HG03439 (cell line): ENCODE measurements around the gene TACSTD2.
A peak's percentile ranks its signal among the peaks of the same experiment; 100 is the strongest.
"Not testable (repeated sequence)": the region's sequence is repeated elsewhere in the genome, so short reads cannot be mapped to it uniquely, and the experiment has no call there.

Experiments used
- ATAC-seq: cut with Tn5 transposase; IDR thresholded peaks from one replicate; pipeline ENCODE4 v1.9.1; 2021; ENCODE audit warnings: mild to moderate bottlenecking, moderate library complexity; ENCODE audit not compliant: unreplicated experiment

Gene TACSTD2

DNA sequence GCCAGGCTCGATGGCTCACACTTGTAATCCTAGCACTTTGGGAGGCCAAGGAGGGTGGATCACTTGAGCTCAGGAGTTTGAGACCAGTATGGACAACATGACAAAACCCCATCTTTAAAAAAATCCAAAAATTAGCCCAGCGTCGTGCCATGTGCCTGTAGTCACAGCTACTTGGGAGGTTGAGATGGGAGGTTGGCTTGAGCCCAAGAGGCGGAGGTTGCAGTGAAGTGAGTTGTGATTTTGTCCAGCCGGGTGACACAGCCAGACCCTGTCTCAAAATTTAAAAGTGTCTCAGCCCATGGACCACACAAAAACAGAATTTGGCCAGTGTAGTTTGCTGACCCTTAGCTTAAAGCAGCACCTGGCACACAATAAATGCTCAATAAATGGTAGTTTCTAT, 11.3 kb upstream of the TACSTD2 start:
- ATAC-seq, result no peak

DNA sequence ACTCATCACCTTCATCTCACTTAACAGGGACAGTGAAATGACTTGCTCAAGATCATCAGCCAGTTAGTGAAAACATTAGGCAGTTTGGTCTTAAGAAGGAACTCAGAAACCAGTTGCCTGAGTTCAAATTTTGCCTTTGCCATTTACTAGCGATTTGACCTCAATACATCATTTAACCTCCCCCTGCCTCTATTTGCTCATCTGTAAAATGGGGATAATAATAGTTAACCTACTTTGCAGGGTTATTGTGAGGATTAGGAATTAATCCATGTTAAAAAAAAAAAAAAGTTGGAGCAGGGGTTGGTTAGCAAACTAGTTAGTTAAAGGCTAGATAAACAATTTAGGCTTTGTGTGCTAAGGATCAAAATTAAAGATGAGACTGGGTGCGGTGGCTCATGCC, 10.6 kb upstream of the TACSTD2 start:
- no peak for ATAC-seq

GRCh38 chr1:58586271-58586670, 9.2 kb upstream of the TACSTD2 start:
- ATAC-seq, result no peak

GRCh38 chr1:58585581-58586151, 8.6 kb upstream of the TACSTD2 start:
- no peak for ATAC-seq

DNA sequence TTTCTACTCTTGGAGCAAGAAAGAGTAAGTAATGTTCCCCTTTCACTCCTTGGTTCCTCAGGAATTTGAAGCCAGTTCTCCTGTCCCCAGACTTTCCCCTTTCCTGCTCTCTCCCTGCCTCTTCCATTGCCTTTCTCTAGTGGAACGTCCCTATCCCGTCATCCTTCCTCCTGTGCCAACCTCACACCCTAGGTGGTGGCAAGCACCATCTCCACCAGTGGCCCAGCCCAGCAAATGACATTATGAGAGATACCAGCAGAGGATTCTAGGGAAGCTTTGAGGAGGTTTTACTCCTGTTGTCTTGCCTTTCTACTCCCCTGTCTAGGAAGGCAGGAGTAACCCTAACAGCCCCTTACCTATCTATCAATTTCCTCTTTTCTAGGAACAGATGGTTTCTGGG, 8.1 kb upstream of the TACSTD2 start:
- ATAC-seq, result no peak

DNA sequence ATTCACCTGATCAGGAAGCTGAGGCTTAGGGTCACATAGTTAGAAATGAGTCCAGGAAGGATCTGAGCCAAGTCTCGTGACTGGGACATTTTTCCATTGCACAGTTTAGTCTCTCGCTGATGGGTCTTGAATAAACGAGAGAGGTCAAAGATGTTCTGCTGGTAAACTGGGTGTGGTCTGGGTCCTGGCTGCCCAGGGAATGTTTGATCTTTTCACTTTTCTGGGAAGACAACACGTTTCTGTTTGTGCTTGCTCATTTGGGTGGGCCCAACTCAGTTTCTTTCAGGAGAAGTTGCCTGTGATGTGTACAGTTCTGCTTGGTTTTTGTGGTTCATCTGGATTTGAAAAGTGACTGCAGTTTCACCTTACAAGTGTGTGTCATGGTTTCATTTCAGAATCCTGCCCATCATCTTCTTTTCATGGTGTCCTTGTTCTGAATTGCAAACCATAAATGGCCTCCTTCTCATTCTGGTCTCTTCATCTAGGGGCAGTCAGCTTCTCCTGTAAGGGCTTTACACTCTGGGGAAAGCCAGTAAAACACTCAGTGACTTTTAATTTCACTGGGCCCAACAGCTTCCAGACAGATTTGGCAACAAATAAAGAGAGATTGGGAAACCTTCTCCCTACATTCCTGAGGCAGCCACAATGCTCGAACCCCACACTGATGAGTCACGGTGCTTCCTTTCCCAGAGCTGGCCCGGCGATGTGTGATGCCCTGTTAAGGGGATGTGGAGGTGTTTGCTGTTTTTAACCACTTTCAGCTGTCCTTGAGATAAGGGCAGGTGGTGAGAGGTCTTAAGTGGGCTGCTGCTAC, 7.2 kb upstream of the TACSTD2 start:
- ATAC-seq, result no peak

DNA sequence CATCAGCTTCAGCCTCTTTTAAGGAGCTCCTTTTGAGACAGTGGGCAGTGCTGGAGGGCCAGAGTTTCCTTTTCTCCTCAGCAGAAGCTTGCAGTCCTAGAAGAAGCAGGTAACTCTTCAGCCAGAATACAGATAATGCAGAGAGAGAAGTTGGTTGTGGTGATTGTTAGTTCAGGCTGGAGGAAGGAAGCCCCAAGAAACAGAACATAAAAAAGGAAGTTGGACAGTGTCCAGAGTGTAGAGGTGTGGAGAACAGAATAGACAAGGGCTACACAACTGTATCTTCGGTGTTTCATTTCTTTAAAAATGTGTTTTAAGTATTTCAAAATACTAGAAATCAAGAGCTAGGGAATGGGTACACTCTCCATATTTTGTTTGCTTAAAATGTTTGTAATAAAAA, 6.4 kb upstream of the TACSTD2 start:
- ATAC-seq, result no peak

GRCh38 chr1:58582143-58582542, 5.1 kb upstream of the TACSTD2 start:
- not testable (repeated sequence) for ATAC-seq

GRCh38 chr1:58581641-58582040, 4.6 kb upstream of the TACSTD2 start:
- ATAC-seq, result no peak

DNA sequence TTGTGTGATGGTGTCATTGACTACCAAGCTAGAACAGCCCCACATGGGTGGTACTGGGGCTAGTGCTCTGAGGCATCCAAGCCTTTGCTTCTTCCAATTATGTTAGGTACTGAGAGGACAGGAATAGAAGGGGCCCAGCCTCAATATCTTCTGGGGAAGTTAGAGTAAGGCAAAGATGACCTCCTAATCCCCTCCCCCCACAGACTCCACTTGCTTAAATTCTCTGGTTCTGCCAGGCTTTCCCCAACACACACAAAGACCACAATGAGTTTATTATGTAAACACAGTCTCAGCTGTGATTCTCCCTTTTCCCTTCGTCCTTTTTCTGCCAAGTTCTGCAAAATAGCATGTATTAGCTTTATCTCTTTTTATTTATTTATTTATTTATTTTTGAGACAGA, 3.1 kb upstream of the TACSTD2 start:
- ATAC-seq, result no peak

DNA sequence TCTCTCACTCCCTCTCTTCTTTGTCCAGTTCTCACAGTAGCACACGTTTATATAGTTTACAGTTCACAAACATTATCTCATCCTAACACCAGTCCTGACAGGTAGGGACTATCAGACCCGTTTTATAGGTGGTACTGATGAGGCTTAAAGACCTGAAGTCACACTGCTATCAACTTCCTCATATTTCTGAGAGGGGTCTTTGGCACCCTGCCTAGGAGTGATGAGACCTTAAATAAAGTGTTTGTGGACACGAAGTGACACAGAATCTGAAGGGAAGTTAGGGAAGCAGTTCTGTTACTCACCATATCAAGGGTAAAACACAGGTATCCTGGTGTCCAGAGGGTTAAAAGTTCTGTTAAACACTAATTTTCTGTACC, 590 bp upstream of the TACSTD2 start:
- no peak for ATAC-seq

GRCh38 chr1:58576325-58576726, 726 bp downstream of the TACSTD2 start:
- no peak for ATAC-seq

- ATAC-seq, result no peak
Measured at GRCh38 chr1:58575551-58576324, 1.3 kb downstream of the TACSTD2 start.

- ATAC-seq, result no peak
Measured at GRCh38 chr1:58574816-58575215, 2.2 kb downstream of the TACSTD2 start.

DNA sequence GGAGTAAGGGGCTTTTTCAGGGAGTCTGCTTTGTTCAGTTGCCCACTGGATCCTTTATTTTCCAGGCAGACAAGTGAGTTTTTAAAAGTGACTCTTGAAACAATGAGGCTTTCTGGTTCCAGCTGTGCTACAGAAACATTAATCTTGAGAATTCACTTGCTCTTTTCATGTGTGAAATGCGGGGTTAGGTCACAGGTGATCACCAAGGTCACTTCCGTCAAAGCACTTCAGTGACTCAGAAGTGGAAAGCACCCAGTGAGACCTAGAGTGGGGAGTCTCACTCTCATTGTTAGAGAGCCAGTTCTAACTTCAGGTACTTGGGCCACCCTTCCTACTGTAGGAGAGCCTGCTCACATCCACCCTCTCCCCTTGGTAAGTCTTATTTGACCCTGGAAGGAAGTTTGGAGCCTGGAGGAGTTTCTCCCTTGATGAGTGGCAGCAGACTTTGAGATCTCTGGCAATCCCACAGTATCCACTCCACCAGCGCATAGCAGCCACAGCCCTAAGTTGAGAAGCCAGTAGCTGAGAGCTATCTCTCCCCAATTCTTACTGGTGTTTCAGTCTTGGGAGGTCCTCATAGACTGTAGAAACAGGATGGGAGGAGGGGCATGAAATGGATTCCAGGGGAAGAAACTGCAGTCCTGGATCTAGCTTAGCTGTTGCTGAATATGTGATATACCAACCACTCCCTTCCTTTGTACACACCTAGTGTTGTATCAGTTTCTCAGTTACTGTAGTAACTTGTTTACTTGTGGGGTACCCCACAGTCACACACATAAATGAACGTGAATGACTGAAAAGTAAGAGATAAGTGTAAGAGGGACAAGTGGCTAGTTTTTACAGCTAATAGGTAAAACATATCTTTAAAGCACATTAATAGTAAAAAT, 3.1 kb downstream of the TACSTD2 start:
- ATAC-seq, result peak; percentile 98

DNA sequence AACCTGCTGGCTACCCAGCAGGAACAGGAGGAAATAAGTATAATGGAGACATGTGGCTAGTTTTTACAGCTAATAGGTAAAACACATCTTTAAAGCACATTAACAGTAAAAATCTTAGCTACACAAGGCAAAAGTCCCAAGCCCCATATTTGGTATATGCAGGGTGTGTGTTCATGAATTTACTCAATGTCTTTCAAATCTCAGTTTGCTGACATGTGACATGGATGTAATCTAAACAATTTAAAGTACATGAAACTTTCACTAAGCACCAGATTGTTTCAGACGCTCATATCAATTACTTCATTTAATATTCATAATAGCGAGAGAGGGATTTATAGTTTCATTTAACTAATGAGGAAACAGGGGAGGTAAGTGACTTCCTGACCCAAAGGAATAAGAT, 3.9 kb downstream of the TACSTD2 start:
- ATAC-seq, result no peak

- no peak for ATAC-seq
Measured at GRCh38 chr1:58572690-58573089, 4.4 kb downstream of the TACSTD2 start.

DNA sequence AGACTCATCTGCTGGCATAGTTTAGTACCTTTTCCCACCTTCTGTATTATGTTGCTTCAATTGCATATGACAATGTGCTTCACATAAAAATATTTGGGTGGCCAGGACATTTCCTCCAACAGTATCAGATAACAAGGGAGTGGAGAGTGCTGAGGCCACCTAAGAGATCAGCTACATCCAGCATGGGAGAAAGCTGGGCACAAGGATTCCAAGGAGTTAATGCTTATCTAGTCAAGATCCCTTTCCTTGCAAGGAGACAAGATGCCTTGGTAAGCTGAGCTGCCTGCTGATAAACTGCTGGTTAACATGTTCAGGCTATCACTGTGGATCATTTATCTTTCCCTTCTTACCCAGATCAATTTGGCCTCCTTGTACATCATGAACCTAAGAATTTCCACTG, 5.4 kb downstream of the TACSTD2 start:
- ATAC-seq, result no peak

DNA sequence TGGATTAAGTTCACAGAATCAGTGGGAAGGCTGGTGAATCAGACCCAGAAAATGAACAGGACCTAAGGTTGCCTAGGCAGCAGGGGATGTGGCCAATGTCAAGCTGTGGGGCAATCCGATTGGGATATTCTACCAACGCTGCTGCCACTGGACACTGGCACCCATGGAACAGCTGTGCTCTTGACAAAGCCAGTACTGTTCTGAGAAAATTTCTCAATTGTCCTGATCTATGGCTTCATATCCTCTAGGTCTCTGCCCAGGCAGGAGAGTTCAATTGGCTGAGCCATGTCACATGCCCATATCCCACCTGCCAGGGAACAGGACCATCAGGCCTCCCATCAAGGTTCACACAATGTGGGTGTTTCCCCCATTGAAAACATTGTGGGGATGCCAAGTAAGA, 6.2 kb downstream of the TACSTD2 start:
- no peak for ATAC-seq

GRCh38 chr1:58570094-58570493, 7.0 kb downstream of the TACSTD2 start:
- no peak for ATAC-seq

DNA sequence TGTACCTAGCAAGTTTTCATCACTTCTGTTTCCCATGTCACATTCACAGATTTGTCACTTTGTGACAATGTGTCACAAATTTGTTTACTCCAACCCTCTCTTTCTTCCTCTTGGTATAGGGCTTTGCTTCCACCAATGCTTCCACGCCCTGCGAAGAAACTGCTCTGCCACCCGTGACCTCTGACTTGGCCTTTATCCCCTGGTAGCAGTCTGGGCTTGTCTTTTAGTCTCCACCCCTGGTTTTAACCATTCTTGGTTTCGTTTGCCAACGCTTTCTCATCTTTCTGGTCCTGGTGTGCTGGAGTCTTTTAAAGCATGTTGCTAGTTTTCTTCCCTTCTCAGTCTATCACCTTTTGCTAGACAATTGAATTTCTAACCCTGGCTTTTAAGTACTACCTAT, 8.1 kb downstream of the TACSTD2 start:
- ATAC-seq, result no peak
